A549 (cell line): ENCODE results near the gene HDAC1. TPM values are rescaled to one million over a fixed set of nuclear protein-coding genes. Genes with fewer than 3 reads are reported as not detected.

ENCODE experiments used
- ATAC-seq, 2 experiments: fragments of 200-7000 bp in 1 of 2; fragments of >200 bp in 1 of 2; cut with Nextera tagmentation in 1 of 2; cut with Tn5 transposase in 1 of 2; 3 replicates each; pipeline versions ENCODE4 v1.8.0 to v1.9.1; 2018 to 2020; ENCODE audit warnings: mild to moderate bottlenecking in 1 of 2, moderate library complexity in 1 of 2
- CTCF ChIA-PET: fragments of 300-600 bp; sonication (Branson Sonifier 250); formaldehyde crosslinking; extraction: SDS; loops from one replicate; lab custom pipeline; 2021; ENCODE audit warnings: antibody characterized with exemption, inconsistent platforms; lab: Yijun Ruan, JAX
- POLR2A ChIA-PET: fragments of 350-600 bp; formaldehyde crosslinking; extraction: SDS; loops from one replicate; lab custom pipeline; 2021; ENCODE audit warnings: antibody characterized with exemption, inconsistent platforms; lab: Yijun Ruan, JAX
- DNase-seq, 2 experiments: peaks; one replicate each; pipeline versions ENCODE4 v3.0.0 to v3.0.0-alpha.2; 2011 to 2016; ENCODE audit warnings: low read depth in 1 of 2, low spot score in 1 of 2
- FAIRE-seq: peaks from 2 replicates; lab custom pipeline; 2011; peaks lifted over from hg19 to GRCh38; lab: Jason Lieb, UNC
- H3K27ac ChIP-seq, 2 experiments: fragments of >200 bp; sonication (Bioruptor Twin); formaldehyde crosslinking; 3 replicates each; pipeline ENCODE4 v1.5.1; 2016 to 2017
- H3K4me1 ChIP-seq: fragments of >200 bp; sonication (Bioruptor Twin); formaldehyde crosslinking; 3 replicates; pipeline ENCODE4 v1.6.1; 2016
- H3K4me2 ChIP-seq: fragments of >200 bp; sonication (Bioruptor Twin); formaldehyde crosslinking; 3 replicates; pipeline ENCODE4 v1.6.1; 2016
- H3K4me3 ChIP-seq: fragments of >200 bp; sonication (Bioruptor Twin); formaldehyde crosslinking; 3 replicates; pipeline ENCODE4 v1.5.1; 2016
- H3K9me3 ChIP-seq: fragments of >200 bp; sonication (Bioruptor Twin); formaldehyde crosslinking; 3 replicates; pipeline ENCODE4 v1.6.1; 2016
- CEBPB ChIP-seq, 2 experiments: fragments of >200 bp in 1 of 2; sonication (Bioruptor Twin) in 1 of 2; formaldehyde crosslinking in 1 of 2; IDR thresholded peaks; 2 replicates each; pipeline ENCODE4 v1.6.1; 2012 to 2016
- E2F6 ChIP-seq: IDR thresholded peaks from 2 replicates; pipeline ENCODE4 v1.6.1; 2012; ENCODE audit warnings: low read depth, borderline replicate concordance
- EHF ChIP-seq: fragments of 250-450 bp; sonication (Bioruptor Pico); IDR thresholded peaks from 2 replicates; pipeline ENCODE4 v1.5.0; 2020; ENCODE audit warnings: mild to moderate bottlenecking
- EP300 ChIP-seq, 2 experiments: fragments of >200 bp; sonication (Bioruptor Twin); formaldehyde crosslinking; IDR thresholded peaks; 2 replicates in 1 of 2; 3 replicates in 1 of 2; pipeline ENCODE4 v1.6.1; 2016 to 2017
- FOSL2 ChIP-seq, 2 experiments: fragments of 450-650 bp in 1 of 2; fragments of >200 bp in 1 of 2; sonication (Bioruptor Twin) in 1 of 2; formaldehyde crosslinking; IDR thresholded peaks; 2 replicates each; pipeline versions ENCODE4 v1.5.0 to v1.6.1; 2016 to 2020; ENCODE audit warnings: mild to moderate bottlenecking in 1 of 2, moderate library complexity in 1 of 2
- GATA3 ChIP-seq: IDR thresholded peaks from 2 replicates; pipeline ENCODE4 v1.6.1; 2012; ENCODE audit warnings: borderline replicate concordance
- HES2 ChIP-seq: fragments of >200 bp; sonication (Bioruptor Twin); formaldehyde crosslinking; IDR thresholded peaks from 2 replicates; pipeline ENCODE4 v1.6.1; 2016
- HOXA7 ChIP-seq: fragments of 250-450 bp; sonication (Bioruptor Pico); IDR thresholded peaks from 2 replicates; pipeline ENCODE4 v1.5.0; 2020; ENCODE audit warnings: mild to moderate bottlenecking, moderate library complexity
- HOXB13 ChIP-seq: fragments of 250-450 bp; sonication (Bioruptor Pico); IDR thresholded peaks from 2 replicates; pipeline ENCODE4 v1.5.0; 2020; ENCODE audit warnings: low read depth, mild to moderate bottlenecking, moderate library complexity
- JUN ChIP-seq, 2 experiments: fragments of >200 bp; sonication (Bioruptor Twin); formaldehyde crosslinking; IDR thresholded peaks; 2 replicates in 1 of 2; 3 replicates in 1 of 2; pipeline ENCODE4 v1.6.1; 2016 to 2017
- JUNB ChIP-seq: fragments of >200 bp; sonication (Bioruptor Twin); formaldehyde crosslinking; IDR thresholded peaks from 2 replicates; pipeline ENCODE4 v1.6.1; 2016
- KDM5A ChIP-seq: fragments of 200-600 bp; sonication (generic); IDR thresholded peaks from 2 replicates; pipeline ENCODE4 v1.6.1; 2016; ENCODE audit warnings: antibody characterized with exemption, mild to moderate bottlenecking
- MAFK ChIP-seq: fragments of 450-650 bp; IDR thresholded peaks from 2 replicates; pipeline ENCODE4 v1.6.1; 2014; ENCODE audit not compliant: partially characterized antibody
- NR3C1 ChIP-seq: fragments of >200 bp; sonication (Bioruptor Twin); formaldehyde crosslinking; IDR thresholded peaks from 3 replicates; pipeline ENCODE4 v1.6.1; 2017
- POLR2AphosphoS2 ChIP-seq: conservative IDR thresholded peaks from 2 replicates; pipeline ENCODE4 v1.6.1; 2012; ENCODE audit warnings: low read length, improper control_type of control experiment, inconsistent platforms
- RCOR1 ChIP-seq: fragments of 150-350 bp; IDR thresholded peaks from 2 replicates; pipeline ENCODE4 v1.6.1; 2014; ENCODE audit warnings: antibody characterized with exemption, low read length, low read depth
- REST ChIP-seq: fragments of 200-600 bp; sonication (generic); IDR thresholded peaks from 2 replicates; pipeline ENCODE4 v1.6.1; 2016; ENCODE audit warnings: antibody characterized with exemption, mild to moderate bottlenecking, moderate library complexity
- SREBF2 ChIP-seq: fragments of 450-650 bp; IDR thresholded peaks from 2 replicates; pipeline ENCODE4 v1.6.1; 2014; ENCODE audit warnings: mild to moderate bottlenecking, moderate library complexity
- ZC3H11A ChIP-seq: fragments of 450-650 bp; IDR thresholded peaks from 2 replicates; pipeline ENCODE4 v1.6.1; 2014; ENCODE audit warnings: antibody characterized with exemption, mild to moderate bottlenecking
- ZFP36 ChIP-seq: fragments of 450-650 bp; IDR thresholded peaks from 2 replicates; pipeline ENCODE4 v1.6.1; 2014; ENCODE audit warnings: borderline replicate concordance; ENCODE audit not compliant: partially characterized antibody
- WGBS: methylation state at CpG from one replicate; pipeline ENCODE4 v1.1.6; 2017; ENCODE audit errors: missing lambda C conversion rate; 5-methylcytosine and 5-hydroxymethylcytosine counted together
- polyA plus RNA-seq, 4 experiments: library from polyadenylated mRNA; depleted of rRNA in 3 of 4; stranded (reverse); fragments of >200 nt; fragmentation: RNase III in 1 of 4; extraction: RNeasy Plus Mini Kit Qiagen cat#74134 plus additional on column Dnase treatment in 1 of 4; gene quantifications; 2 replicates in 3 of 4; 3 replicates in 1 of 4; pipeline ENCODE4 v1.2.3, GENCODE V29; 2011 to 2017
- TF ChIP-seq, protein P1 (sequence below): fragments of >200 bp; sonication (Bioruptor Twin); formaldehyde crosslinking; IDR thresholded peaks from 3 replicates; pipeline ENCODE4 v1.5.1; 2016
- TF ChIP-seq, protein P2 (sequence below): fragments of 450-650 bp; IDR thresholded peaks from 2 replicates; pipeline ENCODE4 v1.6.1; 2014; ENCODE audit warnings: antibody characterized with exemption
- TF ChIP-seq, protein P3 (sequence below): IDR thresholded peaks from 2 replicates; pipeline ENCODE4 v1.6.1; 2012
- TF ChIP-seq, protein P4 (sequence below): IDR thresholded peaks from 2 replicates; pipeline ENCODE4 v1.6.1; 2012

Gene HDAC1
- polyA plus RNA-seq, 2 of the 4 experiments (the other 2 are of a cell fraction): 99.6 to 135 TPM

DNA sequence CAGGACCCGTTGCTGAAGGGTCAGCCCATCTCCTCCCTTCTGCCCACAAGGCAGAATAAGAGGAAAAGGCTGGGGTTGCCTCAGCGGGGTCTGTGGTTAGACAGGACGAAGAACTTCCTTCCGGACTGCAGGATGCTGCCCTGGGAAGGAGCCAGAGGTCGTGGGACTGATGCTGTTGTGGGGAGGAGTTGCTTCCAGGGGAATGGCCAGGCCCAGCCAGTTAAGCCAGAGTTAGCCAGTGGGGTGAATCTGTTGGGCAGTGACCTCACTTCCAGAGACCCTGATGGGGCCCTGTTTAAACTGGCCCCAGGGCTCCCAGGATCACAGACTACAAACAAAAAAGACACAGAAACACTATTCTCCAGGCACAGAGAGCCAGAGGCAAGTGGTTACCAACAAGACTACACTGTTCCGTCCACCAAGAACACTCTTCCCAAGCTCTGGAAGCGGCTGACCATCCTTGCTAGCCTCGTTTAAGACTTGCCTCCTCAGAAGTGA is 57.4 kb downstream of the HDAC1 start:
- POLR2A ChIA-PET: no interaction called here
- WGBS: 80% methylated on average over 8 of the region's 8 CpGs

DNA sequence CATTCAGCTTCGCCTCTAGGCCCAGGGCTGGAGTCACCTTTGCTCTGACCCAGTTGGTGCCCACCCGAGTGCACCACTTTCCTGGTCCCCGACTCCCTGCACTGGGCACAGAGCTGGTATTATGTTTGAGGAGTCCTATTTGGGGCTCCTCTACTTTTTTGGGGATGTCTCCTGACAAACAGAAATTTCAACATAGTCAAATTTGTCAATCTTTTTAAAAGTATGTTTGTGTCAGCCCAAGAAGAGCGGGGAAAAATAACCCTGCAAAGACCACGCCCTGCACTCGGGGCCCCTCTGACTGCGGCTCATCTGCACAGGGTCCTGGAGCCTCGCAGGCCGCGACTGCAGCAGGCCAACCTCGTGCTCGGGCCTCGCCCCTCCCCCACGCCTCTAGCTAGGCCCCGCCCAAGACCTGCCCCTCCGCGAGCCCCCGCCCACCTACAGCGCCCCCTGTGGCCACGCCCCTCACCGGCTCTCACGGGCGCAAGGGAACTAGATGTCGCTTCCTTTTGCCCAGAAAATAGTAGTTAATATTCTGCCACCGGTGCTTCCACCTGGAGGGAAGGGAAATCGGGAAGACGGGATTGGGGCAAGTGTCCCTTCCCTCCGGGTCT is 59.0 kb downstream of the HDAC1 start:
- peak overlapping the region; percentile 35; the same call in 2 of the 3 replicates for H3K4me2 ChIP-seq
- POLR2A ChIA-PET: interaction anchor here (0.6 to 1.9 kb wide), 6 partner anchors 9 to 278 kb away, joined by 3 to 17 read pairs (median 6); partner anchors contain the start of genes BSDC1, MARCKSL1 and TMEM39B
- DNase-seq (peak; percentile 46 to 83), ATAC-seq (peak; percentile 54 to 69), FAIRE-seq (no peak)
- no peaks in the 10 kb centered on the region for H3K9me3 ChIP-seq
- CTCF ChIA-PET: interaction anchor here (1.5 to 2.4 kb wide), 5 partner anchors 8 to 47 kb away, joined by 4 to 8 read pairs (median 5); no protein-coding TSS in a partner anchor
- peak overlapping the region; percentile 83 for H3K4me3 ChIP-seq
- WGBS: 44% methylated on average over 9 of the region's 28 CpGs
- H3K27ac ChIP-seq: peak overlapping the region; percentile 96 to 98
- H3K4me1 ChIP-seq: peaks cover 7% of the 10 kb centered on the region
- TF ChIP-seq, protein P1, sequence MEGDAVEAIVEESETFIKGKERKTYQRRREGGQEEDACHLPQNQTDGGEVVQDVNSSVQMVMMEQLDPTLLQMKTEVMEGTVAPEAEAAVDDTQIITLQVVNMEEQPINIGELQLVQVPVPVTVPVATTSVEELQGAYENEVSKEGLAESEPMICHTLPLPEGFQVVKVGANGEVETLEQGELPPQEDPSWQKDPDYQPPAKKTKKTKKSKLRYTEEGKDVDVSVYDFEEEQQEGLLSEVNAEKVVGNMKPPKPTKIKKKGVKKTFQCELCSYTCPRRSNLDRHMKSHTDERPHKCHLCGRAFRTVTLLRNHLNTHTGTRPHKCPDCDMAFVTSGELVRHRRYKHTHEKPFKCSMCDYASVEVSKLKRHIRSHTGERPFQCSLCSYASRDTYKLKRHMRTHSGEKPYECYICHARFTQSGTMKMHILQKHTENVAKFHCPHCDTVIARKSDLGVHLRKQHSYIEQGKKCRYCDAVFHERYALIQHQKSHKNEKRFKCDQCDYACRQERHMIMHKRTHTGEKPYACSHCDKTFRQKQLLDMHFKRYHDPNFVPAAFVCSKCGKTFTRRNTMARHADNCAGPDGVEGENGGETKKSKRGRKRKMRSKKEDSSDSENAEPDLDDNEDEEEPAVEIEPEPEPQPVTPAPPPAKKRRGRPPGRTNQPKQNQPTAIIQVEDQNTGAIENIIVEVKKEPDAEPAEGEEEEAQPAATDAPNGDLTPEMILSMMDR: peak; percentile 29
- TF ChIP-seq HES2 (no peak), RCOR1 (no peak), MAFK (no peak), E2F6 (peak; percentile 97), NR3C1 (no peak), JUN (IDR thresholded peaks at IDR 0.05) (no peak), KDM5A (no peak), CEBPB (IDR thresholded peaks at IDR 0.05) (no peak), POLR2AphosphoS2 (no peak), GATA3 (no peak), EHF (CRISPR knock-in tag) (no peak), JUNB (no peak), SREBF2 (no peak), ZC3H11A (no peak), FOSL2 (IDR thresholded peaks at IDR 0.05) (no peak), FOSL2 (CRISPR knock-in tag; IDR thresholded peaks at IDR 0.05) (no peak)
- TF ChIP-seq, protein P2, sequence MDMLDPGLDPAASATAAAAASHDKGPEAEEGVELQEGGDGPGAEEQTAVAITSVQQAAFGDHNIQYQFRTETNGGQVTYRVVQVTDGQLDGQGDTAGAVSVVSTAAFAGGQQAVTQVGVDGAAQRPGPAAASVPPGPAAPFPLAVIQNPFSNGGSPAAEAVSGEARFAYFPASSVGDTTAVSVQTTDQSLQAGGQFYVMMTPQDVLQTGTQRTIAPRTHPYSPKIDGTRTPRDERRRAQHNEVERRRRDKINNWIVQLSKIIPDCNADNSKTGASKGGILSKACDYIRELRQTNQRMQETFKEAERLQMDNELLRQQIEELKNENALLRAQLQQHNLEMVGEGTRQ: no peak
- TF ChIP-seq, protein P3, sequence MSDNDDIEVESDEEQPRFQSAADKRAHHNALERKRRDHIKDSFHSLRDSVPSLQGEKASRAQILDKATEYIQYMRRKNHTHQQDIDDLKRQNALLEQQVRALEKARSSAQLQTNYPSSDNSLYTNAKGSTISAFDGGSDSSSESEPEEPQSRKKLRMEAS: peak; percentile 99

More for the DNA sequence above, 57.4 kb downstream of the HDAC1 start:
- H3K4me1 ChIP-seq: peaks cover 7% of the 10 kb centered on the region
- H3K4me2 ChIP-seq: no peak overlapping the region
- H3K4me3 ChIP-seq: no peak overlapping the region
- TF ChIP-seq HOXB13 (CRISPR knock-in tag): no peak
- no peak for TF ChIP-seq EP300 (IDR thresholded peaks at IDR 0.05)
- TF ChIP-seq, protein P4, sequence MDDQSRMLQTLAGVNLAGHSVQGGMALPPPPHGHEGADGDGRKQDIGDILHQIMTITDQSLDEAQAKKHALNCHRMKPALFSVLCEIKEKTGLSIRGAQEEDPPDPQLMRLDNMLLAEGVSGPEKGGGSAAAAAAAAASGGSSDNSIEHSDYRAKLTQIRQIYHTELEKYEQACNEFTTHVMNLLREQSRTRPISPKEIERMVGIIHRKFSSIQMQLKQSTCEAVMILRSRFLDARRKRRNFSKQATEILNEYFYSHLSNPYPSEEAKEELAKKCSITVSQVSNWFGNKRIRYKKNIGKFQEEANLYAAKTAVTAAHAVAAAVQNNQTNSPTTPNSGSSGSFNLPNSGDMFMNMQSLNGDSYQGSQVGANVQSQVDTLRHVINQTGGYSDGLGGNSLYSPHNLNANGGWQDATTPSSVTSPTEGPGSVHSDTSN: no peak
- TF ChIP-seq ZFP36: no peak
- TF ChIP-seq POLR2AphosphoS2: no peak
- no peak for TF ChIP-seq HOXA7 (CRISPR knock-in tag)
- TF ChIP-seq REST: no peak
- DNase-seq: no peak
- no peak for FAIRE-seq
- CTCF ChIA-PET: interaction anchor here (1.1 kb wide), 2 partner anchors 13 to 64 kb away, joined by 3 read pairs; partner anchors contain the start of gene MARCKSL1
- no peaks in the 10 kb centered on the region for H3K9me3 ChIP-seq
- ATAC-seq: no peak
- no peak overlapping the region for H3K27ac ChIP-seq
